Mesendoderm (in vitro differentiated cells): ENCODE measurements around the gene GAS6.
A peak's percentile ranks its signal among the peaks of the same experiment; 100 is the strongest.

Experiments
- DNase-seq: peaks from one replicate; pipeline ENCODE4 v3.0.0; 2013
- H2AK5ac ChIP-seq: 2 replicates; pipeline ENCODE4 v1.6.1; 2013; ENCODE audit warnings: low read length, inconsistent platforms
- H2BK120ac ChIP-seq: 2 replicates; pipeline ENCODE4 v1.6.1; 2013; ENCODE audit warnings: low read depth, mild to moderate bottlenecking, low read length, moderate library complexity, mixed read lengths
- H2BK15ac ChIP-seq: replicated peaks from 2 replicates; pipeline ENCODE4 v1.6.1; 2013; ENCODE audit warnings: low read depth, mild to moderate bottlenecking, moderate library complexity
- H2BK5ac ChIP-seq: 2 replicates; pipeline ENCODE4 v1.6.1; 2013; ENCODE audit warnings: low read length, inconsistent platforms
- H3K18ac ChIP-seq: 2 replicates; pipeline ENCODE4 v1.6.1; 2013; ENCODE audit warnings: mild to moderate bottlenecking, low read length, mixed read lengths
- H3K23ac ChIP-seq: one replicate; pipeline ENCODE4 v1.6.1; 2013; ENCODE audit warnings: low read length
- H3K27ac ChIP-seq: 2 replicates; pipeline ENCODE4 v1.5.1; 2013; ENCODE audit warnings: low read depth, mild to moderate bottlenecking, inconsistent platforms, low read length, moderate library complexity
- H3K27me3 ChIP-seq: 2 replicates; pipeline ENCODE4 v1.6.1; 2013; ENCODE audit warnings: low read length, control low read depth, mild to moderate bottlenecking, inconsistent platforms; ENCODE audit not compliant: insufficient read depth, poor library complexity
- H3K36me3 ChIP-seq: 2 replicates; pipeline ENCODE4 v1.6.1; 2013; ENCODE audit warnings: low read length, inconsistent platforms; ENCODE audit not compliant: control insufficient read depth, insufficient read depth
- H3K4ac ChIP-seq: one replicate; pipeline ENCODE4 v1.6.1; 2013; ENCODE audit warnings: low read depth, mild to moderate bottlenecking, low read length, moderate library complexity
- H3K4me1 ChIP-seq: 2 replicates; pipeline ENCODE4 v1.6.1; 2013; ENCODE audit warnings: low read depth, low read length, inconsistent platforms; ENCODE audit not compliant: control insufficient read depth
- H3K4me2 ChIP-seq: 2 replicates; pipeline ENCODE4 v1.6.1; 2013; ENCODE audit warnings: low read length
- H3K4me3 ChIP-seq: 2 replicates; pipeline ENCODE4 v1.5.1; 2013; ENCODE audit warnings: mild to moderate bottlenecking, low read length
- H3K56ac ChIP-seq: one replicate; pipeline ENCODE4 v1.6.1; 2013; ENCODE audit warnings: low read length
- H3K79me1 ChIP-seq: 2 replicates; pipeline ENCODE4 v1.6.1; 2013; ENCODE audit warnings: low read length, inconsistent platforms
- H3K79me2 ChIP-seq: 2 replicates; pipeline ENCODE4 v1.6.1; 2013; ENCODE audit warnings: mild to moderate bottlenecking, low read length; ENCODE audit not compliant: control insufficient read depth, insufficient read depth
- H3K9ac ChIP-seq: 2 replicates; pipeline ENCODE4 v1.6.1; 2013; ENCODE audit warnings: low read length, inconsistent platforms
- H4K5ac ChIP-seq: one replicate; pipeline ENCODE4 v1.6.1; 2013; ENCODE audit warnings: low read length
- H4K8ac ChIP-seq: one replicate; pipeline ENCODE4 v1.6.1; 2013; ENCODE audit warnings: low read depth, mild to moderate bottlenecking, control low read depth, low read length, moderate library complexity
- WGBS: extraction: QIAGEN DNeasy Blood & Tissue Kit; methylation state at CpG from one replicate; pipeline ENCODE4 v1.1.7; 2013; ENCODE audit warnings: low lambda C conversion rate, missing lambda C conversion rate; ENCODE audit not compliant: insufficient coverage; ENCODE audit errors: extremely low coverage; 5-methylcytosine and 5-hydroxymethylcytosine counted together

The GAS6 gene

DNA sequence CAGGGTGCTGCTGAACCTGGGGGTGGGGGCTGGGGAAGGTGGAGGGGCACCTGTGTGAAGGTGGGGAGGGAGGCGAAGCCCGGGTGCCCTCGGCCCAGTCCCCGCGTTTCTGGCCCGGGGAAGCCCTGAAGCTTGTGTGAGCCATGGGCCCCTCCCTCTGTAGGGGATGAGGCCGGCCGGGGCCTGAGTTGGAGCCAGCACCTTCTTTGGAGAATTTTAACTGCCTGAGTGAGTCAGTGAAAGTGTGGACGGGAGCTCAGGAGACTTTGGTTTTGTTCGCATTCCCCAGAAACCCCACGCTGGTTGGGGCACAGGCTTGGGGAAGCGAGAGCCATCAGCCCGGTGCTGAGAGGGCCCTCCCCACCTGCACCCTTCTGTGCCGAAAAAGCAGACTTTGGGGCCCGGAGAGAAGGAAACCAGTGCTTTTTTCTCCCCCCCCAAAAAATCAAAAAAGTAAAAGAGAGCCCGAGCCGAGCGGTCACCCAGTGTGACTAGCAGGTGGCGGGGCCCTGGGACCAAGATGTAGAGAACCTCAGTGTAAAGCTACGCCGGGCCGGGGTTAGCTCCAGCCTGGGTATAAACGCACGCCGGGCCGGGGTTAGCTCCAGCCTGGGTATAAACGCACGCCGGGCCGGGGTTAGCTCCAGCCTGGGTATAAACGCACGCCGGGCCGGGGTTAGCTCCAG is 59.7 kb downstream of the GAS6 start:
- WGBS = no CpG with 5 or more reads among the region's 34 CpGs
- no peaks in the 10 kb centered on the region for H3K36me3 ChIP-seq
- no peak overlapping the region for H4K5ac ChIP-seq
- H3K4me3 ChIP-seq = no peak overlapping the region
- no peak overlapping the region for H3K18ac ChIP-seq
- no peaks in the 10 kb centered on the region for H3K79me2 ChIP-seq
- no peak overlapping the region for H3K9ac ChIP-seq
- no peak overlapping the region for H3K56ac ChIP-seq
- no peak overlapping the region for H3K23ac ChIP-seq
- H2BK120ac ChIP-seq = no peak overlapping the region
- no peaks in the 10 kb centered on the region for H3K79me1 ChIP-seq
- no peak overlapping the region for H2BK5ac ChIP-seq
- H3K27me3 ChIP-seq = no peaks in the 10 kb centered on the region
- H3K4me1 ChIP-seq = no peaks in the 10 kb centered on the region
- H4K8ac ChIP-seq = no peak overlapping the region
- H3K27ac ChIP-seq = no peak overlapping the region
- no peak overlapping the region for H2AK5ac ChIP-seq
- no peak for DNase-seq
- H3K4me2 ChIP-seq = no peak overlapping the region
- H3K4ac ChIP-seq = no peak overlapping the region
- no peak overlapping the region for H2BK15ac ChIP-seq

DNA sequence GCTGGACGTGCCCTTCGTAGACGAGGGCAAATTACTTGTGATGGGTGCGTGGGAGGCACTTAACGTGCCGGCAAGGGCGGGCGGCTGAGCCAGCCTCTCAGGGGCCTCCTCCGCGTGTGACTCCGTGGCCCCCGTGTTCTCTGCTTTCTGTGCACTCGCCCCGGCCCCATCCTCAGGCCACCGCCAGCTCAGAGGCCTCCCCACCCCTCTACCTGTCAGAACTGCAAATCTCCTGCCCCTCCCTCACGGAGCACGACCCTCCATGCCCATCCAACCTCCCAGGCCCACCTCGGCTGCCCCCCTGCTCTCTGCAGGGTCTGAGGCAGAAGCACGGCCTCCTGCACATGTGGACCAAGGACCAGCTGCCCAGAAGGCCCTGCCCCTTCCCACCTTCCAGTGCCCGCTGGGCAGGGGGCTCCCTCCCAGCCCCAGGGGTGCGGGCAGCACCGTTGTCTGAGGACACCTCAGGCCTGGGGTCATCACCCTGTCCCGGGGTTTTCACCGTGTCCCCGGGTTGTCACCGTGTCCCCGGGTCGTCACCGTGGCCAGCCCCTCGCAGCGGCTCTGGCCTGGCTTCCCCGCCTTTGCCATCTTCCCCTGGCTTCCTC is 60.4 kb downstream of the GAS6 start:
- no peaks in the 10 kb centered on the region for H3K27me3 ChIP-seq
- H2BK15ac ChIP-seq = no peak overlapping the region
- H2BK120ac ChIP-seq = no peak overlapping the region
- H3K23ac ChIP-seq = no peak overlapping the region
- no peaks in the 10 kb centered on the region for H3K36me3 ChIP-seq
- H3K4ac ChIP-seq = no peak overlapping the region
- H2BK5ac ChIP-seq = no peak overlapping the region
- DNase-seq = no peak
- H3K79me2 ChIP-seq = no peaks in the 10 kb centered on the region
- H3K9ac ChIP-seq = no peak overlapping the region
- H2AK5ac ChIP-seq = no peak overlapping the region
- H3K56ac ChIP-seq = no peak overlapping the region
- no CpG with 5 or more reads among the region's 32 CpGs for WGBS
- H3K4me3 ChIP-seq = no peak overlapping the region
- no peak overlapping the region for H3K4me2 ChIP-seq
- no peak overlapping the region for H4K5ac ChIP-seq
- H3K79me1 ChIP-seq = no peaks in the 10 kb centered on the region
- no peak overlapping the region for H3K27ac ChIP-seq
- H4K8ac ChIP-seq = no peak overlapping the region
- H3K18ac ChIP-seq = no peak overlapping the region
- no peaks in the 10 kb centered on the region for H3K4me1 ChIP-seq

GRCh38 chr13:113802761-113803160 is 61.1 kb downstream of the GAS6 start:
- no CpG with 5 or more reads among the region's 25 CpGs for WGBS
- H3K4ac ChIP-seq = no peak overlapping the region

GRCh38 chr13:113802090-113802531 is 61.8 kb downstream of the GAS6 start:
- H4K5ac ChIP-seq = no peak overlapping the region
- WGBS = no CpG with 5 or more reads among the region's 15 CpGs
- no peaks in the 10 kb centered on the region for H3K27me3 ChIP-seq
- H3K79me2 ChIP-seq = no peaks in the 10 kb centered on the region
- no peak overlapping the region for H2BK120ac ChIP-seq
- no peaks in the 10 kb centered on the region for H3K4me1 ChIP-seq
- H2BK15ac ChIP-seq = no peak overlapping the region
- H3K36me3 ChIP-seq = no peaks in the 10 kb centered on the region
- DNase-seq = peak; percentile 89
- H3K9ac ChIP-seq = peak overlapping the region; percentile 1
- no peak overlapping the region for H4K8ac ChIP-seq
- no peak overlapping the region for H3K18ac ChIP-seq
- H2AK5ac ChIP-seq = no peak overlapping the region
- no peaks in the 10 kb centered on the region for H3K79me1 ChIP-seq
- H3K4ac ChIP-seq = no peak overlapping the region
- H3K4me2 ChIP-seq = no peak overlapping the region
- H3K23ac ChIP-seq = no peak overlapping the region
- no peak overlapping the region for H3K27ac ChIP-seq
- H3K56ac ChIP-seq = peak overlapping the region; percentile 75
- no peak overlapping the region for H3K4me3 ChIP-seq
- H2BK5ac ChIP-seq = no peak overlapping the region

More at GRCh38 chr13:113802761-113803160, 61.1 kb downstream of the GAS6 start:
- Histone ChIP-seq H3K9ac (no peak overlapping the region), H2BK15ac (no peak overlapping the region), H3K56ac (no peak overlapping the region), H2BK5ac (no peak overlapping the region), H3K36me3 (no peaks in the 10 kb centered on the region), H3K79me2 (no peaks in the 10 kb centered on the region), H3K79me1 (no peaks in the 10 kb centered on the region), H2AK5ac (no peak overlapping the region), H2BK120ac (no peak overlapping the region), H4K5ac (no peak overlapping the region), H4K8ac (no peak overlapping the region), H3K4me3 (no peak overlapping the region), H3K27me3 (no peaks in the 10 kb centered on the region), H3K4me1 (no peaks in the 10 kb centered on the region), H3K18ac (no peak overlapping the region), H3K27ac (no peak overlapping the region), H3K23ac (no peak overlapping the region), H3K4me2 (no peak overlapping the region)
- DNase-seq = peak; percentile 49

GRCh38 chr13:113801289-113801961 is 62.5 kb downstream of the GAS6 start:
- Histone ChIP-seq H2BK15ac (no peak overlapping the region), H3K4me3 (no peak overlapping the region), H3K4me1 (no peaks in the 10 kb centered on the region), H3K27ac (no peak overlapping the region), H3K18ac (no peak overlapping the region), H3K79me1 (no peaks in the 10 kb centered on the region), H3K79me2 (no peaks in the 10 kb centered on the region), H2AK5ac (no peak overlapping the region), H3K9ac (no peak overlapping the region), H3K27me3 (no peaks in the 10 kb centered on the region), H4K8ac (no peak overlapping the region), H3K56ac (no peak overlapping the region), H2BK120ac (no peak overlapping the region), H3K23ac (no peak overlapping the region), H4K5ac (no peak overlapping the region), H2BK5ac (no peak overlapping the region), H3K4ac (no peak overlapping the region), H3K4me2 (no peak overlapping the region), H3K36me3 (no peaks in the 10 kb centered on the region)
- no peak for DNase-seq
- no CpG with 5 or more reads among the region's 33 CpGs for WGBS
